GM19351 (cell line): Measurements from ENCODE around the gene CIZ1.

Experiments
- ATAC-seq: cut with Tn5 transposase; IDR thresholded peaks from one replicate; pipeline ENCODE4 v1.9.1; 2021; ENCODE audit warnings: mild to moderate bottlenecking, moderate library complexity; ENCODE audit not compliant: unreplicated experiment

Gene CIZ1

DNA sequence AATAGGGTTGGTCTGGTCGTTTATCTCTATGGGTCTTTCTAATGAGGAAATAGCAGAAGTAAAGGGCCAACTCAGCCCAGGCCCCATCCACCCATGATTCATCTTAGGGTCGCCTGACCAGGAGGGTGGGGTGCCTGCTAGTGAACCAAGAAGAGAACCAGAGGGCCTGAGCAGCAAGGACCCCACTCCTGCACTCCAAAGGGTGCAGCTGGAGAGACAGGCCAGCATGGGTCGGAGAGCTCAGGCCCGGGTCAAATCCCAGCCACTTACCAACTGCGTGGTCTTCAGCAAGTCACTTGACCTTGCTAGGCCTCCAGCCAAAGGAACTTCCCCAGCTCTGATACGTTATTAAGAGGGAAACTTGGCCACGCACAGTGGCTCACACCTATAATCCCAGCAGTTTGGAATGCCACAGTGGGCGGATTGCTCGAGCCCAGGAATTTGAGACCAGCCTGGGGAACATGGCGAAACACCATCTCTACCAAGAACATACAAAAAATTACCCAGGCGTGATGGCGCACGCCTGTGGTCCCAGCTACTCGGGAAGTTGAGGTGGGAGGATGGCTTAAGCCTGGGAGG lies 27.0 kb downstream of the CIZ1 start:
- no peak for ATAC-seq

GRCh38 chr9:128163523-128164306 lies 27.7 kb downstream of the CIZ1 start:
- no peak for ATAC-seq

GRCh38 chr9:128163027-128163515 lies 28.3 kb downstream of the CIZ1 start:
- ATAC-seq: no peak

DNA sequence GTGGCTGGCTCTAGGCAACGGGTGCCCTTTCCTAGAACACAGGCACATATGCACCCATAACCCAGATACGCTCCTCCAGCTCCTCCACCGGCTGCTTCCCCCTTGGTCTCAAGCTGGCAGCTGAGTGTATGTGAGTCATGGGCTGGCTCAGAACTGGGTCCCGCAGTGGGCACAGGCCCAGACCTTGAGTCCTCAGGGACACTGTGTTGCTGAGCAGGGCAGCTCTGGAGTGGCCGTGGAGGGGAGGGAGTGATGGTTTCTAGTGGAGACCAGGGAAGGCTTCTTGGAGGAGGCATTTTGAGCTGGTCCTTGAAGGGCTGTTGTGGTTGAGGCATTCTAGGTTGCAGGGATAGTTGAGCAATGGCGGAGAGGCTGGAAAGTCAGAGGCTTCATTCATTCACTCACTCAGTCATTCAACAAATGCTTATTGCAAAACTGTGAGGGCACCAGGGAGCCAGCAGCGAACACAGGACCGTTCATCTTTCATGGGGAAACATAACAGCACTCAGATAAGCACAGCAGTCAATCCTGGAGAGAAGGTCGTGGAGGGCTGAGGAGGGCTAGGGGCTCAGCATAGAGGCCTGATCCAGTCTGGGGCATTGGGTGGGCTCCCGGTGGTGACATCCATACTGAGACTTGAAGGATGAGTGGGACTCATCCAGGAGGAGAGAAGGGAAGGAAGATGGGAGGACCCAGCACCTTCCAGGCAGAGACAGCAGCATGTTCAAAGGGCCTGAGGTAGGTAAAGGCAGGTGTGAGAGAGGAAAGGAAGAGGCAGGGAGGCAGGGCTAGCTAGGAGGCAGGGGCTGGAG lies 29.0 kb downstream of the CIZ1 start:
- ATAC-seq: no peak

GRCh38 chr9:128161215-128161902 lies 30.0 kb downstream of the CIZ1 start:
- no peak for ATAC-seq

GRCh38 chr9:128160603-128160987 lies 30.8 kb downstream of the CIZ1 start:
- peak; percentile 20 for ATAC-seq

GRCh38 chr9:128159784-128160602 lies 31.4 kb downstream of the CIZ1 start, which contains the start of gene BBLN:
Gene BBLN (plus strand): TSS chr9:128160265. CDS start chr9:128160408, 143 bp downstream.
- ATAC-seq: peak; percentile 71

DNA sequence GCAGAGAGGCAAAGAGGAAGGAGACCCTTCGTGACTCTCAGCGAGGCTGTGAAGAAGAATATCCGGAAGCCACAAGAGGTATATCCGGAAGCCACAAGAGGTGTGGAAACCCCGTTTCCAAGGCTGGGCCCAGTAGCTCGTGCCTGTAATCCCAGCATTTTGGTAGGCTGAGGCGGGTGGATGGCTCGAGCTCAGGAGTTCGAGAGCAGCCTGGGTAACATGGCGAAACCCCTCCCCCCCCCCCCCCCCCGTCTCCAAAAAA lies 31.9 kb downstream of the CIZ1 start:
- no peak for ATAC-seq

GRCh38 chr9:128155736-128156500 lies 35.5 kb downstream of the CIZ1 start:
- ATAC-seq: no peak

DNA sequence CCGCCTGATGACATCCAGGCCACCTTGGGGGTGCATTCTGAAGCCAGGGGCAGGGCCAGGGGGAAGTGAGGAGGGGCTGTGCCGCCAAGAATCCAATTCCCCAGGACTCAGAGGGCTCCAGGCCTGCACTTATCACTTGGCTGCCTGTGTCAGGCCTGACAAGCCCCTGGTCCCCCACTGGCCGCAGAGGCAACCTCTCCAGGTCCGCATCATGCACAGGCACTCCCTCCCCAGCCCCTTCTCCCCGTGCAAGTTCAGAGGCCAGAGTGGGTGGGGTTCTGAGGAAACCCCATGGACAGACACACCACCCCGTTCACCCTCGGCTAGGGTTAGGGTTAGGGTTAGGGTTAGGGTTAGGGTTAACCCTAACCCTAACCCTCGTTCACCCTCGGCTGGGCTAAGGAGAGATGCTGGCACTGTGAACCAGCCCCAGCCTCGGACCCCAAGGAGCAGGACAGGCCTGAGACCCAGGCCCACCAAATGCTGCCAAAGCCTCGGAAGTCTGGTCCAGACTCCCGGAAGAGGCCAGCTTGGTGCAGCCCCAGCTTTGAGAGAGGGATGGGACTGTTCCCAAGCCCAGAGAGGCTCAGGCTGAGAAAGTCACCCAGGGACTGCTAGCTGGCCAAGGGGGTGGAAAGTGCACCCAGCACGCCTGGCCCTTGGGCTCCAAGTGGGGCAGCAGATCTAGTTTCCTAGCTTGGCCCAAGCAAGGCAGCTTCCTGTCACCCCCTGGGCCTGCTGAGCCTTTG lies 37.3 kb downstream of the CIZ1 start:
- ATAC-seq: no peak

GRCh38 chr9:128153060-128153946 lies 38.1 kb downstream of the CIZ1 start:
- no peak for ATAC-seq

- no peak for ATAC-seq
Observed at GRCh38 chr9:128152133-128153059, 39.0 kb downstream of the CIZ1 start.

DNA sequence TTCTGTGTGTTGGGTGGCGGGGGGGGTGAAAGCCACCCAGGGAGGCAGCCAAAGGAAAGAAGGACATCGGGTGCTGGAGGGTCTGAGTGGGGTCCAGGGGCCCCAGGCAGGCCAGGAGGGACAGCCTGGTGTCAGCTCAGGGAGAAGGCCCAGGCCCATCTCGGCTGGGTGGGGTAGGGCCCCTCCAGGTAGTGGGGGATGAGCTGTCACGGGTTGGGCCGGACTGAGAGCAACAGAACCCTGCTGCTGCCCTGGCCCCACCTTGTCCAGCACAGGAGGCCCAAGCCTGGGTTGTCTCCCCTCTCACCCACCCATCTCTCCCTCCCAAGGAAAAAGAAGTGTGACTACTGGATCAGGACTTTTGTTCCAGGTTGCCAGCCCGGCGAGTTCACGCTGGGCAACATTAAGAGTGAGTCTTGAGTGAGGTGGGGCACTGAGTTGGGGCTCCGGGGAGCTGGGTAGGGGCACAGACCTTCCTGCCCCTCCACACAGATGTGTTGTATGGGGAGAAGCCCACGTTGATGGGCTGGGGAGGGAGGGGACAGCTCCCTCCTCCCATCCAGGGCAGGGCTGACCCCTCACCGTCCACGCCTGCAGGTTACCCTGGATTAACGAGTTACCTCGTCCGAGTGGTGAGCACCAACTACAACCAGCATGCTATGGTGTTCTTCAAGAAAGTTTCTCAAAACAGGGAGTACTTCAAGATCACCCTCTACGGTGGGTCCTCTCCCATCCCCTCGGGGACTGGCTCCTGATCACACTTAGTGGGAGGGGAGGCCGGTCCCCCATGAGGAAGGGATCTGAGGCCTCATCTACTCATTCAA lies 39.9 kb downstream of the CIZ1 start:
- ATAC-seq: no peak

DNA sequence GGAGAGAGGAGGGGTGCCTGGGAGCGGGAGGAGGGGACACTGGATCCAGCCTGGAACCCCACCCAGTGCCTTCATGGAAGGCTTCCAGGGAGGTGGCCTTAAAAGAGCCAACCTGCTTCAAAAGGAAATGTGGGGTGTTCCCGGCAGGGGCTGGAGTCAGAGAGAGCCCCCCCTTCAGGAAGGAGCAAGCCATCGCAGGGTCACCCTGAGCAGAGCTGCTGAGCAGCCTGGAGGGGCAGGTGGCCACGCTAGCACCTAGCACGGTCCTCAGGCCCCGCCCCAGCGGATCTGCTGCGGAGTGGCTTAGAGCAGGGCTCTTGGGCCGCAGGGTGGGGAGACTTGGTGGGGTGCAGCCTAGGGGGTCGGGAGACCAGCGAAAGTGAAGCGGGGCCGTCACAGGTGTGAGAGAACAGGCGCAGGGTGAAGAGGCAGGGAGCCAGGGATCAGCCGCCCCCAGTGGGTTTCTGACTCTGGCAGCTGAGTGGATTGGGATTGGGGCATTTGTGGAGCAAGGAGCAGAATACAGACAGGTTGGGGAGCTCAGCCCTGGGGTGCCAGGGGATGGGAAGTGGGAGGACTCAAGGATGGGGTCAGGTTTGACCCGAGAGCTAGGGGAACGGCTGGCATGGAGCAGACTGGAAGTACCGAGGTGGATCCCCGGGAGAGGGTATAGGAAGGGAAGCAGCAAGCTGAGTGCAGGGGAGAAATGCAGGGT lies 40.6 kb downstream of the CIZ1 start:
- no peak for ATAC-seq

GRCh38 chr9:128149951-128150593 lies 41.3 kb downstream of the CIZ1 start:
- no peak for ATAC-seq
